ENCODE data around the gene BCR. TPM values are rescaled to one million over a fixed set of nuclear protein-coding genes. Genes with fewer than 3 reads are reported as not detected.

The BCR gene
- total and polyA plus RNA-seq, 2 of the 4 experiments (the other 2 are of a cell fraction): 28.9 to 44.6 TPM

DNA sequence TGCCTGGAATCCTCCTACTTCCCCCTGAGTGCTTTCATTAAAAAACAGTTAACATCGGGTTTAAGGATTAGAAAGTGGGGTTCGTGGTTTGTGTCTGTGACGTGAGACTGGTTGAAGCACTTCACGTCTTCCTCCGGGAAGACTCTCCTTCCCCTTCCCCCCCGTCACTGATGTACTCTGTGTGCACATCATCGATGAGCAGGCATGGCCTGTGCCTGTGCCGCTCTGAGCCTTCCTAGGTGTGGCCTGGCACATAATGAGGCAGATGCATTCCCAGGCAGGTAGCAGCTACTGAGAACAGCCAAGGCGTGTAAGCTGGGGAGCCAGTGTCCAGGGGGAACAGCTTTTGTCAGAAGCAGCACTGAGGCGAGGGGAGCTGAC, 93.8 kb downstream of the BCR start:
- Histone ChIP-seq H3K18ac (ENCODE audit: low read depth, low read length) (no peak overlapping the region), H2BK20ac (ENCODE audit: low read depth, low read length) (no peak overlapping the region), H3K56ac (ENCODE audit: extremely low read depth, insufficient read depth, low read length) (no peak overlapping the region), H3K4me2 (ENCODE audit: low read depth, low read length) (no peak overlapping the region), H2BK5ac (ENCODE audit: low read depth, low read length, poor library complexity, severe bottlenecking) (no peak overlapping the region), H3K23ac (ENCODE audit: low read depth, low read length) (no peak overlapping the region), H3K4ac (ENCODE audit: low read depth, low read length) (no peak overlapping the region), H2BK120ac (ENCODE audit: low read depth, low read length) (no peak overlapping the region), H3K9me3 (ENCODE audit: control insufficient read depth, insufficient read depth, low read length) (no peaks in the 10 kb centered on the region), H4K5ac (ENCODE audit: low read depth, low read length) (no peak overlapping the region), H3K36me3 (ENCODE audit: control insufficient read depth, insufficient read depth, low read length) (peaks cover 48% of the 10 kb centered on the region), H3K79me1 (ENCODE audit: low read depth in 1 of 2, low read length in 2 of 2) (no peaks in the 10 kb centered on the region; a peak in 1 of 4 replicates), H3K27me3 (ENCODE audit: control insufficient read depth, insufficient read depth, low read length) (no peaks in the 10 kb centered on the region), H3K9me1 (ENCODE audit: insufficient read depth, low read length) (no peaks in the 10 kb centered on the region), H4K20me1 (ENCODE audit: insufficient read depth, low read length) (no peaks in the 10 kb centered on the region; the same call in 1 of the 2 replicates), H3K9ac (ENCODE audit: low read depth, low read length) (no peak overlapping the region), H3K4me3 (ENCODE audit: insufficient read depth, low read depth, low read length) (no peak overlapping the region), H3K27ac (ENCODE audit: insufficient read depth, low read length) (no peak overlapping the region), H2AK9ac (replicated peaks; ENCODE audit: low read depth, low read length, poor library complexity) (no peak overlapping the region), H2BK15ac (ENCODE audit: low read depth, low read length) (no peak overlapping the region), H4K91ac (ENCODE audit: insufficient read depth, low read depth, low read length) (no peak overlapping the region), H2AFZ (replicated peaks; ENCODE audit: low read length, poor library complexity) (no peak overlapping the region), H3K14ac (replicated peaks; ENCODE audit: low read depth, low read length) (no peak overlapping the region), H3K4me1 (ENCODE audit: control insufficient read depth, insufficient read depth, low read length) (no peaks in the 10 kb centered on the region), H4K8ac (ENCODE audit: low read depth in 2 of 2, low read length in 2 of 2) (no peak overlapping the region), H2AK5ac (ENCODE audit: low read depth, low read length) (no peak overlapping the region)
- ATAC-seq (ENCODE audit: low read depth): no peak
- no TSS peak for BruUV-seq (replicated peaks)
- DNase-seq: no peak
- CTCF ChIA-PET: no interaction called here
- in situ Hi-C loops (cut with MboI; ENCODE audit: low sequenced_read_pairs) (no loop called here), dilution Hi-C loops (cut with HindIII; ENCODE audit: low sequenced_read_pairs, unreplicated experiment) (no loop called here), intact Hi-C loops (cut with micrococcal nuclease) (no loop called here)
- POLR2A ChIA-PET (ENCODE audit: unreplicated experiment): no interaction called here
- 89% methylated on average over 3 of the region's 10 CpGs; no CpG with 5 or more reads in 1 of the 2 experiments for WGBS, 2 experiments (ENCODE audit: extremely low coverage in 2 of 2, insufficient read length in 1 of 2)
- TF ChIP-seq RAD21 (IDR thresholded peaks at IDR 0.05; ENCODE audit: low read length) (no peak), CHD1 (IDR thresholded peaks at IDR 0.05; ENCODE audit: low read depth, low read length) (no peak), MXI1 (IDR thresholded peaks at IDR 0.05; ENCODE audit: borderline replicate concordance, low read depth, low read length) (no peak), CEBPB (IDR thresholded peaks at IDR 0.05; ENCODE audit: low read depth, low read length) (no peak), MAFK (IDR thresholded peaks at IDR 0.05; ENCODE audit: low read depth, low read length) (no peak), NFE2L2 (IDR thresholded peaks at IDR 0.05; ENCODE audit: low read depth, low read length) (no peak), MAZ (IDR thresholded peaks at IDR 0.05; ENCODE audit: borderline replicate concordance, low read depth, low read length) (no peak), RFX5 (IDR thresholded peaks at IDR 0.05; ENCODE audit: low read depth, low read length) (no peak), FOS (IDR thresholded peaks at IDR 0.05; ENCODE audit: low read depth, low read length) (no peak), CTCF (conservative IDR thresholded peaks at IDR 0.05; ENCODE audit: low read depth, low read length) (no peak), SMC3 (IDR thresholded peaks at IDR 0.05; ENCODE audit: low read depth, low read length) (no peak), POLR2A (IDR thresholded peaks at IDR 0.05; ENCODE audit: low read depth, low read length) (no peak), RCOR1 (IDR thresholded peaks at IDR 0.05; ENCODE audit: insufficient replicate concordance, low read length) (no peak), USF2 (IDR thresholded peaks at IDR 0.05; ENCODE audit: low read depth, low read length) (no peak), BHLHE40 (IDR thresholded peaks at IDR 0.05; ENCODE audit: low read depth, low read length) (no peak)
- TF ChIP-seq, protein P1, sequence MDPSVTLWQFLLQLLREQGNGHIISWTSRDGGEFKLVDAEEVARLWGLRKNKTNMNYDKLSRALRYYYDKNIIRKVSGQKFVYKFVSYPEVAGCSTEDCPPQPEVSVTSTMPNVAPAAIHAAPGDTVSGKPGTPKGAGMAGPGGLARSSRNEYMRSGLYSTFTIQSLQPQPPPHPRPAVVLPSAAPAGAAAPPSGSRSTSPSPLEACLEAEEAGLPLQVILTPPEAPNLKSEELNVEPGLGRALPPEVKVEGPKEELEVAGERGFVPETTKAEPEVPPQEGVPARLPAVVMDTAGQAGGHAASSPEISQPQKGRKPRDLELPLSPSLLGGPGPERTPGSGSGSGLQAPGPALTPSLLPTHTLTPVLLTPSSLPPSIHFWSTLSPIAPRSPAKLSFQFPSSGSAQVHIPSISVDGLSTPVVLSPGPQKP (IDR thresholded peaks at IDR 0.05; ENCODE audit: borderline replicate concordance, low read depth, low read length): no peak

Measured in IMR-90 (cell line).